HG03066 (cell line): ENCODE data around the gene PKD2L1.
"Not testable (repeated sequence)": the region's sequence is repeated elsewhere in the genome, so short reads cannot be mapped to it uniquely, and the experiment has no call there.

Experiments used
- ATAC-seq: cut with Tn5 transposase; IDR thresholded peaks from one replicate; pipeline ENCODE4 v1.9.1; 2021; ENCODE audit warnings: low read depth; ENCODE audit not compliant: unreplicated experiment

The PKD2L1 gene

GRCh38 chr10:100287756-100288155 is 42.3 kb downstream of the PKD2L1 start:
- ATAC-seq: no peak

GRCh38 chr10:100286051-100287033 is 43.7 kb downstream of the PKD2L1 start, which contains the start of gene BLOC1S2:
Gene BLOC1S2, minus strand, starts transcription at chr10:100286680. Its CDS starts 21 bp downstream, at chr10:100286659.
- peak; percentile 83 for ATAC-seq

GRCh38 chr10:100285326-100285725 is 44.7 kb downstream of the PKD2L1 start:
- not testable (repeated sequence) for ATAC-seq

GRCh38 chr10:100282907-100283306 is 47.1 kb downstream of the PKD2L1 start:
- ATAC-seq: no peak

GRCh38 chr10:100276971-100277370 is 53.1 kb downstream of the PKD2L1 start:
- not testable (repeated sequence) for ATAC-seq

GRCh38 chr10:100267239-100268104 is 62.6 kb downstream of the PKD2L1 start, which contains the start of gene CWF19L1:
Gene CWF19L1, minus strand, starts transcription at chr10:100267638. Its CDS starts 45 bp downstream, at chr10:100267593.
- peak; percentile 68 for ATAC-seq

GRCh38 chr10:100265821-100266485 is 64.1 kb downstream of the PKD2L1 start:
- no peak for ATAC-seq

GRCh38 chr10:100254191-100254590 is 75.8 kb downstream of the PKD2L1 start:
- ATAC-seq: no peak

- ATAC-seq: no peak
Observed at GRCh38 chr10:100253041-100253440, 77.0 kb downstream of the PKD2L1 start.

- ATAC-seq: no peak
Observed at GRCh38 chr10:100248820-100249219, 81.2 kb downstream of the PKD2L1 start.

GRCh38 chr10:100245484-100246220 is 84.4 kb downstream of the PKD2L1 start:
- ATAC-seq: no peak

GRCh38 chr10:100239851-100240250 is 90.2 kb downstream of the PKD2L1 start:
- ATAC-seq: no peak

- no peak for ATAC-seq
Observed at GRCh38 chr10:100238429-100238828, 91.6 kb downstream of the PKD2L1 start.
